PFSK-1 (cell line): Measurements from ENCODE around the gene ZBP1.

Experiments used
- FOXP2 ChIP-seq: optimal IDR thresholded peaks from 2 replicates; pipeline ENCODE3; 2011; ENCODE audit warnings: borderline replicate concordance, control low read depth, inconsistent platforms; ENCODE audit not compliant: insufficient read depth; ENCODE audit errors: extremely low read length, extremely low read depth
- POLR2AphosphoS5 ChIP-seq: IDR thresholded peaks from 2 replicates; pipeline ENCODE4 v1.6.1; 2012; ENCODE audit warnings: low read depth, mild to moderate bottlenecking, control low read depth, low read length, moderate library complexity
- REST ChIP-seq, 2 experiments: IDR thresholded peaks; 2 replicates each; pipeline versions ENCODE4 v1.6.1 to v1.8.0; 2011 to 2012; ENCODE audit warnings: low read depth in 2 of 2, low read length in 2 of 2, control low read depth in 1 of 2, inconsistent platforms in 1 of 2, mild to moderate bottlenecking in 1 of 2, moderate library complexity in 1 of 2; ENCODE audit not compliant: insufficient read depth in 1 of 2
- SIN3A ChIP-seq: IDR thresholded peaks from 2 replicates; pipeline ENCODE4 v1.6.1; 2012; ENCODE audit warnings: mild to moderate bottlenecking, low read length, moderate library complexity, borderline replicate concordance; ENCODE audit not compliant: insufficient read depth
- TAF1 ChIP-seq: IDR thresholded peaks from 2 replicates; pipeline ENCODE4 v1.6.1; 2012; ENCODE audit warnings: low read length, control low read depth, borderline replicate concordance; ENCODE audit not compliant: insufficient read depth

The ZBP1 gene

GRCh38 chr20:57561356-57562279 is 58.6 kb downstream of the ZBP1 start:
- TF ChIP-seq POLR2AphosphoS5 (no peak), SIN3A (no peak), FOXP2 (no peak), TAF1 (no peak), REST (IDR thresholded peaks at IDR 0.05; ENCODE audit: insufficient read depth in 1 of 2, low read depth in 2 of 2, low read length in 2 of 2) (no peak)

DNA sequence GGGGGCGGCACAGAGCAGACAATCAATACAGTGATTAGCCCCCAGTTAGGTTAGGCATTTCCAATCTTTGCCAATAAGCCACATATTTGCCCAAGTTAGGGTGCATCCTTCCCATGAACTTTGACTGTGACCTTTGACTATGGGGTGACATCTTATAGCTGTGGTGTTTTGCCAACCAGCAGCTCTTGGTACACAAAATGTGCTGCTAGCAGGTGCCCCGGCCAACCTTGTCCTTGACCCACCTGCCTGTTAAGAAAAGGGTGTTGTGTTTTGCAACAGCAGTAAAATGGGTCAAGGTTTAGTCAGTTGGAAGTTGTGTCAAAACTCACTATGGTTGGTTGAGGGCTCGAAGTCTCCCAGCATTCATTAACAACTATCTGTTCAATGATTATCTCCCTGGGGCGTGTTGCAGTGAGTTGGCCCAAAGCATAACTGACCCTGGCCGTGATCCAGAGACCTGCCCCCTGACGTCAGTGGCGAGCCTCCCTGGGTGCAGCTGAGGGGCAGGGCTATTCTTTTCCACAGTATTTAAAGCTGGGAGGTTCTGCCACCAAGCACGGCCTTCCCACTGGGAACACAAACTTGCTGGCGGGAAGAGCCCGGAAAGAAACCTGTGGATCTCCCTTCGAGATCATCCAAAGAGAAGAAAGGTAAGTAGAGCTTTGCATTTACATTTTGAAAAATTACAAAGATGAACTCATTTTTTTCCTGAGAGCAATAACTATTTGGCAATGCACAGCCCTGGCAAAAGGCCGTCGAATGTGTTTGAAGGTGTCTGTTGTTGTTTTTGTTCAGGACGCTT is 59.5 kb downstream of the ZBP1 start, which contains the start of gene PCK1:
Gene PCK1, plus strand, starts transcription at position 557 of the 802 bp plus-strand sequence. CDS start 302 bp downstream, outside the sequence.
- TF ChIP-seq POLR2AphosphoS5: peak; percentile 31; the same call in 1 of the 2 replicates
- TF ChIP-seq SIN3A: no peak
- no peak for TF ChIP-seq FOXP2
- no peak for TF ChIP-seq TAF1

GRCh38 chr20:57559658-57560553 is 60.3 kb downstream of the ZBP1 start:
- TF ChIP-seq FOXP2: no peak
- no peak for TF ChIP-seq REST (IDR thresholded peaks at IDR 0.05; ENCODE audit: insufficient read depth in 1 of 2, low read depth in 2 of 2, low read length in 2 of 2)
- TF ChIP-seq POLR2AphosphoS5: no peak
- no peak for TF ChIP-seq TAF1
- no peak for TF ChIP-seq SIN3A

- no peak for TF ChIP-seq SIN3A
- TF ChIP-seq FOXP2: no peak
- no peak for TF ChIP-seq REST (IDR thresholded peaks at IDR 0.05; ENCODE audit: insufficient read depth in 1 of 2, low read depth in 2 of 2, low read length in 2 of 2)
- TF ChIP-seq POLR2AphosphoS5: no peak
Observed at GRCh38 chr20:57559289-57559634, 61.0 kb downstream of the ZBP1 start.

DNA sequence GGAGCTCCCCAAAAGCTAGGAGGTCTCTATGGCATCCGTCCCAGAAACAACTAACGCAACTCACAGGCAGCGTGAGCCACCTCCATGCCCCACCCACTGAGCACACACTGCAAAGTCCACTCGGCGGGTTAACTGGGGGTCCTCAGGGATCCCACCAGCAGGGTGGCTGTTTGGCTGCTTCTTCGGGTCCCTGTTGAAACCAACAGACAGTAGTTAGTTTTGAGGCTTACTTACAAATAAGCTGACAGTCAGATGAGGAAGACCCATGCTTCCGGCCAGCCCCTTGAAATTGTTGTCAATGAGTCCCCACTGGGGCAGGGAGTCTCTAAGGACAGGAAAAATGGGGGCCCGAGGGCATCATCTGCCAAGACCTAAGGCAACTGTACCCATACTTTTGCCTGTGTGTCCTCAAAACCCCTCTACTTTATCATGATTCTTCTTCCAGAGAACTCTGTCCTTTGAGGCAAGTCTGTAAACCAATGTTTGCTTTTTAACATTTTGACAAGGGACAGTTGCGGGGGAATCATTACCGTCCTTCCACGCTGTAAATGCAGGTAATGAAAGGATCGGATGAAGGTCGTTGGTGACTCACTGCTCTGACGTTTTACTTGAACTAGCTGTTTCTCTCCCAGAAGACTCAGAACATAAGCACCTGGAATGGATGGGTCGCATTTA is 61.5 kb downstream of the ZBP1 start:
- TF ChIP-seq POLR2AphosphoS5 (no peak), TAF1 (no peak), FOXP2 (no peak), REST (IDR thresholded peaks at IDR 0.05; ENCODE audit: insufficient read depth in 1 of 2, low read depth in 2 of 2, low read length in 2 of 2) (no peak)
